HG02885 (cell line): ENCODE data around the gene CAPN15.
"Not testable (repeated sequence)": the region's sequence is repeated elsewhere in the genome, so short reads cannot be mapped to it uniquely, and the experiment has no call there.

ENCODE experiments used
- ATAC-seq: cut with Tn5 transposase; IDR thresholded peaks from one replicate; pipeline ENCODE4 v1.9.1; 2021; ENCODE audit warnings: mild to moderate bottlenecking; ENCODE audit not compliant: unreplicated experiment, poor library complexity

Gene CAPN15

GRCh38 chr16:527015-527903, at the start of gene CAPN15:
Gene CAPN15, plus strand, starts transcription at chr16:527712. Its CDS starts 19,127 bp downstream, at chr16:546839.
- peak; percentile 75 for ATAC-seq

GRCh38 chr16:478287-478686, 49.2 kb upstream of the CAPN15 start:
- not testable (repeated sequence) for ATAC-seq

- ATAC-seq, result no peak
Observed at GRCh38 chr16:482468-483185, 44.9 kb upstream of the CAPN15 start.

- ATAC-seq, result no peak
Observed at GRCh38 chr16:483341-484075, 44.0 kb upstream of the CAPN15 start.

GRCh38 chr16:489606-490005, 37.9 kb upstream of the CAPN15 start:
- no peak for ATAC-seq

- ATAC-seq, result no peak
Observed at GRCh38 chr16:490768-491167, 36.7 kb upstream of the CAPN15 start.

- ATAC-seq, result no peak
Observed at GRCh38 chr16:491220-491919, 36.1 kb upstream of the CAPN15 start.

- no peak for ATAC-seq
Observed at GRCh38 chr16:492211-492875, 35.2 kb upstream of the CAPN15 start.

- ATAC-seq, result not testable (repeated sequence)
Observed at GRCh38 chr16:494676-495075, 32.8 kb upstream of the CAPN15 start.

GRCh38 chr16:495127-495748, 32.3 kb upstream of the CAPN15 start:
- no peak for ATAC-seq

GRCh38 chr16:496097-496886, 31.2 kb upstream of the CAPN15 start:
- ATAC-seq, result no peak

- ATAC-seq, result no peak
Observed at GRCh38 chr16:497258-497657, 30.3 kb upstream of the CAPN15 start.

- ATAC-seq, result no peak
Observed at GRCh38 chr16:499924-500323, 27.6 kb upstream of the CAPN15 start.

GRCh38 chr16:500709-501108, 26.8 kb upstream of the CAPN15 start:
- ATAC-seq, result no peak

GRCh38 chr16:502179-502943, 25.2 kb upstream of the CAPN15 start:
- ATAC-seq, result no peak

- no peak for ATAC-seq
Observed at GRCh38 chr16:503150-504071, 24.1 kb upstream of the CAPN15 start.
